GM21529 (cell line): Measurements from ENCODE around the gene SASH1.

Source experiments
- ATAC-seq: cut with Tn5 transposase; IDR thresholded peaks from one replicate; pipeline ENCODE4 v1.9.1; 2021; ENCODE audit not compliant: unreplicated experiment

SASH1 gene

DNA sequence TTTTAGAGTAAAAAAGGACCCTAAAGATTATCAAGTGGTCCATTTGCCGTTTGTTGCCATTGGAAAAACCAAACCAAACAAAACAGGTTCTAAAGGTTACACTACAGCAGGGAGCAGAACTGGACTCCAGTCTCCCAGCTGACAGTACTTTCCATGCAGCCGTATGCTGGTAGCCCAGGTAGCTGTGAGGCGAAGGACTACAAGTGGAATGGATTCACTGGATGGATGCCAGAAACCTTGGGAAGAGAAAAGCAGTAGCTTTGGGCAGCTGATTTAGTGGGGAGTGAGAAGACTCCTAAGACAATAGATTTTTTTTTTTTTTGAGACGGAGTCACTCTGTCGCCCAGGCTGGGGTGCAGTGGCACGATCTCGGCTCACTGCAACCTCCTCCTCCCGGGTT, 88.3 kb downstream of the SASH1 start:
- no peak for ATAC-seq

DNA sequence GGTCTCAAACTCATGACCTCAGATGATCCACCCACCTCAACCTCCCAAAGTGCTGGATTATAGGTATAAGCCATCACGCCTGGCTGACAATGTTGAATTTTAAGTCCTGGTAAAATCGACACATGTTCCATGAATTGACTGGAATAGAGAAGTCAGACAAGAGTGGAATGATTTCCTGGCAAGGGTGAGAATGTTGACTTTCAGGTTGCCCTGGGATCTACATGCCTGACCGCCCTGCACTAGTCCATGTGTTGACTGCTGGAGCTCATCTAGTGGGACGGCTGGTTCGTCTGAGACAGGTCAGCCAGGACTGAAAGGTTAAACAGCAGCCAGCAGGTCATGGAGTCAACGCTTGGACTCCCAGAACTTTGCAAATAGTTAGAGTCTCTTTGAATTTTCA, 88.8 kb downstream of the SASH1 start:
- ATAC-seq = no peak

DNA sequence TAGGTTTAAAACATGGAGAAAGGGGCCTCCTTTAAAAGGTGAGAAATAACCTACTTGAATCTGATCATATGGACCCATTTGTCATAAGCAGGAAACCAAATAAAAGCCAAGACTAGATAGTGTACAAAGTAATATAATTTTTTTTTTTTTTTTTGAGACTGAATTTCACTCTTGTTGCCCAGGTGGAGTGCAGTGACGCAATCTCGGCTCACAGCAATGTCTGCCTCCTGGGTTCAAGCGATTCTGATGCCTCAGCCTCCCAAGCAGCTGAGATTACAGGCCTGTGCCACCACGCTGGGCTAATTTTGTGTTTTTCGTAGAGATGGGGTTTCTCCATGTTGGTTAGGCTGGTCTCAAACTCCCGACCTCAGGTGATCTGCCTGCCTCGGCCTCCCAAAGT, 89.2 kb downstream of the SASH1 start:
- no peak for ATAC-seq

DNA sequence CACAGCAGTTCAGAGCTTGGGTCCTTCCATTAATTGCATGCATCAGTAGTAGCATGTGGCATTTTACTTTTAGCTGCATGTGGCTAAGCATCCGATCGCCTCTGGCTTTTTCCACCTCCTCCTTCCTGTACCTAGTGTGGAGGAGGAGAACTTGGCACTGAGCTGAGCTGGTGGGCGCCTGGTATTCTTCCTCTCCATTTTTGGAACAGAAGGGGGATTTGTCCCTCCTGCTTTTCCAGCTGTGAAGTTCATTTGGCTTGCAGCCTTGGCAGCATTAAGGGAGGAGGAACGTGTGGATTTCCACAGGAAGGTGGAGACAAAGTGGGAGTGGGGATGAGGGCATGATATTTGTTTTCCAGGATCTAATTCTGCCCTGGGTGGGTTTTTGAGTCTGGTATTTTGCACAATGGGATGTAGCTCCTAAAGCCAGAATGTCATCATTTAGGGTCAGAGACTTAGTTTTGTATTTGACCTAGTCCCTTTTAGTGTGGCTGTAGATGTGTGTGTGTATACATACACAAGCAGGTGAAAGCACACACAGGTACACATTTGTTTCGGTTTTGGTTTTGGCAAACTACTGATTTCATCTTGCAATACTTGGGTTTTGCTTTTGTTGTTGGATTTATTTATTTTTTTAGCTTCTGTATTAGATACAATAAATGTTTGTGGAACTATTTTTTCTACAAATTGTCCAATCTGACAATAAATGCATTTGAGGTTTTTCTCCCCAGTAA, 90.0 kb downstream of the SASH1 start:
- ATAC-seq = no peak

DNA sequence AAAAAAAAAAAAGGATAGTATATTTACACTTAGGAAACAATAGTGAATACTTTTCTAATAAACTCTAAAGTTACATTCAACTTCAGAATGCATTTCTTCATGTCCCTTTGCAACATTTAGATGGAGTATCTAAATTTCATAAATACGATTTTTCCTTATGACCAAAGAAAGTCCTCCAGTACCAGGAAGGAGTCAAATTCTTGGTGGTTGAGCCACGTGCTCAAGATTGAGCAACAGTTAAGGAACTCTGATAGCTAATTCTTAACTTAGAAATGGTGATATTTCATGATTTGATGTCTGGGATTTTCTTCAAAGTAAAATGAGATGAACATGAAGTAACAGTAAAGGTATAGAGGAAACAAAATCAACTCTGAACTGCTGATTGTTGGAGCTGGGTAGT, 92.7 kb downstream of the SASH1 start:
- no peak for ATAC-seq

DNA sequence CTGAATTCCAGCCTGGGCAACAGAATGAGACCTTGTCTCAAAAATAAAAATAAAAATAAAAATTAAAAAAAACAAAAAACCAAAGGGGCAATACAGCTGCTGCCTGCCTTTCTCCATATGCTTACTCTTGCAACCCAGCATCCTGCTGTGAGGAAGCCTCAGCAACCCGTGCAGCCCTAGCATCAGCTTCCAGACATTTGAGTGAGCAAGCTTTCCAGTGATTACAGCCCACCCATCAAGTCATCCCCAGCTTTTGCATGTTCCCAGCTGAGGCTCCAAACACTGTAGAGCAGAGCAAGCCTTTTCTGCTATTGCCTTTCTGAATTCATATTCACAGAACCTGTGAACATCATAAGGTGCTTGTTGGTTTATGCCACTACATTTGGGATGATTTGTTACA, 93.8 kb downstream of the SASH1 start:
- no peak for ATAC-seq

DNA sequence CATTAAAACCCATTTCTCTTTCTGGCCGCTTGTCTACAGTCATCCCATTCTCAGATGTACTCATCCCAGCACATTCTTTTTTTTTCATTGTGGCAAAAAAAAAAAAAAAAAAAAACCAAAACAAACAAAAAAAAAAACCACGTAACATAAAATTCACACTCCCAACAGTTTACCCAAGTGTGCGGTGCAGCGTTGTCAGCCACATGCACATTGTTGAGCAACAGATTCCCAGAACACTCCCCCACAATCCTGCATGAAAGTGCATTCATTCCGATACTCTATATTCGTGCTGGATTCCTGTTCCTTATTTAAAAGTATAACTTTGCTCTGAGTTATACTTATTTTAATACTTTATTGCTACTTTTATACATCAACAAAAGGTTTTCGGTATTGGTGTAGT, 96.0 kb downstream of the SASH1 start:
- ATAC-seq = no peak

DNA sequence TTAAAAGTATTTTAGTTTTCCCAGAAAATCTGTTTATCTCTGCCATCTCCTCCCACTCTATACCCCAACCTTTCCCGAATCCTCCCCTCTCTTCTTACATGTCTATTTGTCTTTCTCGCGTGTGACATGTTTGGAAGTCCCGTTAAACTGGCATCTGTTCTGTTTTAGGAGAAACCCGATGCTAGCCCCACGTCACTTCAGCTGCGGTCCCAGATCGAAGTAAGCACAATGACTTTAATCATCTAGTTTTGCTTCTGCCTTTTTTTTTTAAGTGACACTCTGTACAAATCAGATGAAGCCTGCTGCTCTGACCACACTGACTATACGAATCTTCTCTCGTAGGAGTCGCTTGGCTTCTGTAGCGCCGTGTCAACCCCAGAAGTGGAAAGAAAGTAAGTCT, 97.4 kb downstream of the SASH1 start:
- no peak for ATAC-seq

DNA sequence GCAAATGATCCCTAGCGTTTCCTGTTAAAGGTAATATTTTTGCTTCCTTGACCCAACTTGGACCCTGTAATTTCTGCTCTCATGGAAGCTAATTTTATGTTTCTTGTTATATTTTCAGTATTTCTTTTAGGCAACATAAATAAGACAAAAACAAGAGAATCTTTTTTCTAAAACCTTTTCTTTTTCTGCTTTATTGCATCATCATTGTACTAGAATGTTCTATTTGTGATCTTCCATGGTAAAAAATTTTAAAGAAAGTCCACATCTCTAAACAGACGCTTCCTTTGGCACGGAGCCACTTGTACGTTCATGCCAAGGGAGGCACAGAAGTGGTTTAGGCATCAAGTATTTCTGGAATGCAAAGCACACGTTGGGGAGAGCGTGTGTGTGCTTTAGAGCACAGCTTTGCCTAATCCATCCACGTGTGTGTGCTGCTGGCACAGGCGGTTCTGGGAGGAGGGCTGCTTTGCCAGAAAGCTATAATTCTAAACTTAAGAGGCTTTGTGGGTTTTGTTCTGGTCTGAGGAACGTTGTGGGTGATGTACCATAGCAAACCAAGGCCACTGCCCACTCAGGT, 98.3 kb downstream of the SASH1 start:
- no peak for ATAC-seq

DNA sequence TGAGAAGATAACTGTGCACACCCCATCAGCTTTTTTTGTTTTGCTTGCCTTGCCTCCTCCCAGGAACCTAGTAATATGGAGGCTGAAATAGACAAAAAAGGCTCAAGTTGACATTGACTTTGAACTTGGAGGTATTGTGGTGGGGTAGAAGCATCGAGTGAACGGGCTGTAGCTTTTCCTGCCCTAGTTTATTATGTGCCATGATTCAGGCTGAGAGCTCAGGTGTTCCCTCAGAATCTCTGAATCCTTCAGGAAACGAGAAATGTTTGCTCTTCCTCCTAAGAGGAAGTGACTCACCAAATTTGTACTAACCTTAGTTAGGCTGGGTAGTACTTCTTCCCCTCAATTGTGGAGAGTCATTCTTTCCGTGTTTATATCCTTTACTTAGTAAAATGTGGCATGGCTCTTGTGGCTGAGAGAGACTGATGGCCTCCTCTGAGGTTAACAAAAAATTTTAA, 98.8 kb downstream of the SASH1 start:
- no peak for ATAC-seq

DNA sequence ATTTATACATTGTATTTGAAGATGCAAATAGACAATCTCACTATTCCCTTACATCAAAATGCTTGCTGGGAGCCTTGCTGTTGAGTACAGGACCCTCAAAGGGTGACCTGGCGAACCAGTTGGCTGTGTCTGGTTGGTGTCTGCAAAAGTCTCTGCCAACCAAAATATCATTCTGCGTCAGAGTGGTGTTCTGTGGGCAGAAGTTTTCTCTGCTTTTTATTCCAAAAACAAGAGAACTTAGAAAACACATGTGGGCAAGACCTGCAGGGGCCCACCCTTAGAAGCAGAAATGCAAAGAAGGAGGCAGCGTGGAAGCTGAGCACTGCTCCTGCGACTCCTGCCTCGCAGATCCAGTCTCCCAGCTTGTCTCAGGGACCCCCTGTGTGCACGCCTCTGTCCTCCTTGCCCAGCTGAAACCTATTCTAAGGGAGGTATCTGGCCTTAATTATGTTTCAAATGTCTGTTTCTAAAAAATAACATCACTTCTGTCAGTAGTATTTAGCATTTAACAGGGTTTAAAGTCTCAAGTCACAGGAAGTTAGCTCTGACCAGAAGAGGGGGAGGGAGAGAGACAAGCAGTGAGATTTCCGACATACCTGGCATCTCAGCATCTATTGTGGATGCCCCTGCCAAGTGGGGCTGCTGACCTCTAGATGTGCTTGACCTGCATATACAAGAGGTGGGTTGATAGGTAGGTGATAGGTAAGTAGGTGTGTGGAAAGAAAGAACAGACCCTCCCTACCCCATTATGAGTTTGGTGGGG, 101.3 kb downstream of the SASH1 start:
- no peak for ATAC-seq

DNA sequence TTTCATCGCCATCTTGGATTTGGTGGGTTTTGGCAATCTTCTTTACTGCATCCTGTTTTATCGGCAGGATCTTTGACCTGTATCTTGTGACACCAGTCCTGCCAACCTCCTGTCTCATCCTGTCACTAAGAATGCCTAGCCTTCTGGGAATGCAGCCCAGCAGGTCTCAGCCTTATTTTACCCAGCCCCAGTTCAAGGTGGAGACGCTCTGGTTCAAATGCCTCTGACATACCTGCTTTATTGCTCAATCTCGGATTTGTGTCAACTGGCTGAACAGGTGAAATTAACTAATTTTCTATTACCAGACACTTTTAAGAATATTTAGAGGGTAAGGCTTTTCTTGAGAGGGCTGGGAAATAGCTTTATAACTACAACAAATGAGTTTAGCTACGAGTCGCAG, 102.5 kb downstream of the SASH1 start:
- ATAC-seq = no peak

DNA sequence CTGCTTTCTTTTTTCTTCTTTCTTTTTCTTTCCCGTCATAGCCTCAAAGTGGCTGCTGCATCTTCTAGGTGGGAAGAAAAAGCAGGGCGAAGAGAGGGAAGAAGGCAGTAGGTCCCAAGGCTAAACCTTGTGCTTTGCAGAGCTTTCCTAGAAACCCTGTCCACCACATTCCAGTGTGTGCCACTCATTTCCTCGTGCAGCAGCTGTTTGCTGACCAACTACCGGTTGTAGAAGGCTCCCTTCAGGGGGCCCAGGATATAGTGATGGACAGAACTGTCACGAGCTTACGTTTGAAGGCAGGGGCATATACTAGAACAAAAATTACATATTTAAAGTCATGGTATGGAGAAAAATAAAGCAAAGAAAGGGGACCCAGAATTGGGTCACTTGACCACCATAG, 103.0 kb downstream of the SASH1 start:
- ATAC-seq = no peak

DNA sequence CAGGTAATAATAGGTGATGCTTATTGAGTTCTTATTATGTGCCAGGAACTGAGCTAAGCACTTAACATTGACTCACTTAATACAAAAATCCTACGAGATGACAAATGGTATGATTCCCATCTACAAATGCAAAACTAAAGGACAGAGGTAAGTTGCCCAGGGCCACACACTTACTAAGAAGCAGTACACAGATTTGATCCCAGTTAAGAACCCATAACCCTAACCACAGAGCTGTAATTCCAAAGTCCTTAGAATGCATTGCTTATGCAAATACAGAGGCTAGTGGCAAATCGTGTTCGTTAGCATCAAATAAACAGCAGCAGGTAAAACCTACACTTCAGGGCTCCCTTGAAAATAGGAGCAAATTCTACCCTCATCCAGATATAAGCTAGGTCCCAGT, 104.0 kb downstream of the SASH1 start:
- no peak for ATAC-seq

DNA sequence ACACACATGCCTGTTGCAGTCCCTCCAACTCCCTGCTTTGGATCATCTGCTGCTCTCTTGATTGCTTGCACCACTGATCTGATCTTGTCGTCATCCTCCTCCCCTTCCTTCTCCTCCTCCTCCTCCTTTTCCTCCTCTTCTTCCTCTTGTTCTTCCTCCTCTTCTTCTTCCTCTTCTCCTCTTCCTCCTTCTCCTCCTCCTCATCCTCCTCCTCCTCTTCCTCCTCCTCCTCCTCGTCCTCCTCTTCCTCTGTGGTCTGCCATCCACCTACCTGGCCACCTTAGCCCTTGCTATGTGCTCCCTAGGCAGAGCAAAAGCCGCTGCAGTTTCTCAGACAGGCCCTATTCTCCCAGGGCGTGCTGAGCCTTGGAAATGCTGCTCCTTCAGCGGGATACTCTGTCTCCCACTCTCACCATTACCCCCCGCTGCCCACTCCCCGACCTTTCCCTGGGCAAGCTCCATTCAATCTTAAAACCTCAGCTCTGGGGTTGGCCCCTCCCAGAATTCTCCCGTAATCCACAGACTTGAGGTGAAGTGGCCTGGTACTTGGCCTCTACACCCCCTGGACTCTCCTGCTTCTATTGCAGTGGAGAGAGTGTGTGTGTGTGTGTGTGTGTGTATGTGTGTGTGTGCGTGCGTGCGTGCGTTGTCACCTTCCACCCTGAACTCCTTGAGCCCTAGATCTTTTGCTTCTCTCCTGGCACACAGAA, 105.0 kb downstream of the SASH1 start:
- no peak for ATAC-seq

DNA sequence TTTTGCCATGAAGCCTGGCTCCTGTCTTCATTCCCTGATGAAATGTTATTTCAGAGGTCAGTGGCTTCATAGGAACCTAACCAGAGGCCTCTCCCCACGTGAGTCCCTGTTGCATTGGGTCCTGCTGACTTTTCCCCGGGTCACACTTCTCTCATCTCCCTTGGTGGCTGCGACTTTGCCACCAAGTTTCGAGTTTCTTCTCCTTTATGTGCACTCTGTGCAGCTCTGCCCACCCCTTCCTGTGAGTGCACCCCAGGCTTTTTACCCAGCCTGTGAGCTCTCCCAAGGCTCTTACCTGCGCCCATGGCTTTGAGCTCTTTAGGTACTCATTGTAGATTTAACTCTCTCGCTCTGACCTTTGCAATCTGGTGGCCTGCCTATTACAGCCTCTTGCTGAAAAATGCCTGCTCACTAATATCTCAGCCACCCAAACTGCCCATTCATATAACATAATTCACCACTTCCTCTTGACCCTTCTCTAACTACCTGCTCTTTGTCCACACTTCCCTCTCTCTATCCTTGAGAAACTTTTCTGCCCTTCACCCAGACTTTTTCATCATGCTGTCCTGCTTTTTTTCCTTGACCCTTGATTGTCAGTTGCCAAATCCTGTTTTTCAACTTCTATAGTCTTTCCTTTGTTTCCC, 105.9 kb downstream of the SASH1 start:
- ATAC-seq = no peak

DNA sequence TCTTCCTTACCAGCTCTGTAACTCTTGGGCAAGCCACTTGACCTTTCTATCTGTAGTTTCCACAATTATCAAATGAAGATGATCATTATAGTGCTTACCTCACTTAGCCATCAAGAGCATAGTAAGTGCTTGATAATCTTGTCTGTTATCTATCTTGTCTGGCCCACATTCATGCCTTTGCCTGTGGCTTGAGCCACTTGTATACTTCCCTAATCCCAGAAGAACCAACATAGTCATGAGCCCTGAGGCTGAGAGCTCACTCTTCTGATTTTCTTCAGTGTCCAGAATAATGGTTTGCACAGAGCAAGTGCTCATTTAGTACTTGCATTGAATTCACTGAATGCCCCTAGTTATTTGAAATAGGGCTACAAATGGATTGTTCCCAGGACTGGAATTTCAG, 108.2 kb downstream of the SASH1 start:
- no peak for ATAC-seq

DNA sequence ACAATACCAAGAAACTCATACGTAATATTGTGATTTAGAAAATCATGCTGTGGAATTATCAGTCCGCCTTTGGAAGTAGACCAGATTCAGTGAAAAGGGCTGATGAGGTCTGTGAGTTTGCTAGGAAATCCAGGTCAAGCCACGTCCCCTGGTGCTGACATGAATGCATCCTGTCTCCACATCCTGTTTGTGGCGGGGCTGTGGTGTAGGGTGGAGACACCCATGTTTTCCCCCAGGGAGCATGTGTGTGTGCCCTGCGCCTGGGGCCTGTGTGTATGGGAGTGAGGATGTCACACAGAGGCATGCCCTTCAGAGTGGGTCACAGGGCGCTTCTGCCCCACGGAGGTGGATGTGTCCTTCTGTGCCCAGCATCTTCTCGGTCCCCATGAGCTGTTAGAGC, 109.1 kb downstream of the SASH1 start:
- ATAC-seq = no peak

DNA sequence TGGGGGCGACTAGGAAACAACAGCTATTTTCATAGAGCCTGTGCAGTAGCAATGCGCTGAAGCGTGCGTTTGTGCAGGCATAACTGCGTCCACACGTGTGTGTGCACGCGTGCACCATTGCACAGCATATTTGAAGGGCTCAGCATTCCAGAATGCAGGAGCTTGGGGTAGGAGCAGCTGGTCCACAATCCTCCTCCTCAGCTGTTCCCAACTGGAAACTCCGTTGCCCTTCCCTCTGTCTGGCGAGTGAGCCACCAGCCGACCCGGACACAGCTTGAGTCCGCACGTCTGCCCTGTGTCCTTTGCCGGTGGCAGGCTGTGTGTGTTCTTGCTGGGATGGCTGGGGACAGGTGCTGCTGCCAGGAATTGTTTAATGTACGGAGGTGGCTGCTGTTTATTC, 110.2 kb downstream of the SASH1 start:
- no peak for ATAC-seq

DNA sequence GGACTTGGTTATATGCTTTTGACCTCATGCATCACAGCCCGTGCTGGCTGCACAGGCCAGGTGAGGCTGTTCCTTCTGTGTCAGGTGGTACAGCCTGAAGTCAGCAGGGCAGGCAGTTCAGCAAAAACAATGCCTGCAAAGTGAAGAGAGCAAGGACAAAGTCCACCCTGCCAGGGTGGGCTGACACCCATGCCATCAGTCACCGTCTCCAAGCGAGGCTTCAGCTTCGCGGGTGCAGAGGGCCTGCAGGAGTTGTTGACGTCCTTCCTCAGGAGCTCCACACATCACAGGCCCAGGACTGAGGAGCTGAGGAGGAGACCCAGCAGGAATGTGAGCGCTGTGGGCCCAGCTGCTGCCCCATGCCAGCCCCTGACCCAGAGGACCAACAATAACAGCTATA, 111.3 kb downstream of the SASH1 start:
- ATAC-seq = no peak

DNA sequence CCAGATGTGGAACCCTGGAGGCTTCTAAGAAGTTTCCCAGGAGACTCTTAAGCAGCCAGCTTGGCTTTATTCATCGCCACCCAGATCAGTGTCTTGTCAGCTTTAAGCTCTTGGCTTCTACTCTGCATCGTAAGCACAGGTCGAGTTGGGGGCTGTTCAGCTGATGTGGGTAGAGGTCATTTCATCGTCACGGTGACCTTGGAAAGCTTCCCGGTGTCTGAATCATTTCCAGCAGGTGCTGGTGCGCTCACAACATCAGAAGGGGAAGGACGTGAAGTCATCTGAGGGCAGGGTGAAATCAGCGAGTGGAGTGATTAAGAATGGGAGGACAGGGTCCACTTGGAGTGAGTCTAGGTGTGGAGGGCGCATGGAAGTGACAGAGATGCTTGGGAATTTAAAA, 112.6 kb downstream of the SASH1 start:
- no peak for ATAC-seq
